Vagina (tissue), 2 donors: ENCODE measurements around the gene PSMA7.

Experiments
- POLR2A ChIP-seq, 2 donors: fragments of 450-650 bp; IDR thresholded peaks; one replicate each; pipeline ENCODE4 v1.6.1; 2017; ENCODE audit warnings: antibody characterized with exemption in 2 of 2, mild to moderate bottlenecking in 2 of 2, moderate library complexity in 2 of 2
- POLR2AphosphoS5 ChIP-seq, 2 donors: sonication (generic); formaldehyde crosslinking; IDR thresholded peaks; one replicate each; pipeline ENCODE4 v1.9.0; 2017; ENCODE audit warnings: antibody characterized with exemption in 2 of 2, mild to moderate bottlenecking in 2 of 2, low read depth in 1 of 2; ENCODE audit not compliant: insufficient read depth in 1 of 2
- TF ChIP-seq, protein P1 (sequence below), 3 experiments: fragments of 450-650 bp in 2 of 3; fragments of 200-600 bp in 1 of 3; sonication (generic) in 1 of 3; IDR thresholded peaks; one replicate each; pipeline ENCODE4 v1.5.1; 2017 to 2019; ENCODE audit warnings: antibody characterized with exemption in 3 of 3, mild to moderate bottlenecking in 2 of 3, moderate library complexity in 2 of 3

GRCh38 chr20:62120365-62120762 lies 22.8 kb downstream of the PSMA7 start:
- TF ChIP-seq, protein P1, sequence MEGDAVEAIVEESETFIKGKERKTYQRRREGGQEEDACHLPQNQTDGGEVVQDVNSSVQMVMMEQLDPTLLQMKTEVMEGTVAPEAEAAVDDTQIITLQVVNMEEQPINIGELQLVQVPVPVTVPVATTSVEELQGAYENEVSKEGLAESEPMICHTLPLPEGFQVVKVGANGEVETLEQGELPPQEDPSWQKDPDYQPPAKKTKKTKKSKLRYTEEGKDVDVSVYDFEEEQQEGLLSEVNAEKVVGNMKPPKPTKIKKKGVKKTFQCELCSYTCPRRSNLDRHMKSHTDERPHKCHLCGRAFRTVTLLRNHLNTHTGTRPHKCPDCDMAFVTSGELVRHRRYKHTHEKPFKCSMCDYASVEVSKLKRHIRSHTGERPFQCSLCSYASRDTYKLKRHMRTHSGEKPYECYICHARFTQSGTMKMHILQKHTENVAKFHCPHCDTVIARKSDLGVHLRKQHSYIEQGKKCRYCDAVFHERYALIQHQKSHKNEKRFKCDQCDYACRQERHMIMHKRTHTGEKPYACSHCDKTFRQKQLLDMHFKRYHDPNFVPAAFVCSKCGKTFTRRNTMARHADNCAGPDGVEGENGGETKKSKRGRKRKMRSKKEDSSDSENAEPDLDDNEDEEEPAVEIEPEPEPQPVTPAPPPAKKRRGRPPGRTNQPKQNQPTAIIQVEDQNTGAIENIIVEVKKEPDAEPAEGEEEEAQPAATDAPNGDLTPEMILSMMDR (IDR thresholded peaks at IDR 0.05): no peak
- TF ChIP-seq POLR2A (IDR thresholded peaks at IDR 0.05) (no peak), POLR2AphosphoS5 (IDR thresholded peaks at IDR 0.05; ENCODE audit: insufficient read depth in 1 of 2, low read depth in 1 of 2) (no peak)
